ENCODE results near the gene HNRNPU.

Gene HNRNPU

DNA sequence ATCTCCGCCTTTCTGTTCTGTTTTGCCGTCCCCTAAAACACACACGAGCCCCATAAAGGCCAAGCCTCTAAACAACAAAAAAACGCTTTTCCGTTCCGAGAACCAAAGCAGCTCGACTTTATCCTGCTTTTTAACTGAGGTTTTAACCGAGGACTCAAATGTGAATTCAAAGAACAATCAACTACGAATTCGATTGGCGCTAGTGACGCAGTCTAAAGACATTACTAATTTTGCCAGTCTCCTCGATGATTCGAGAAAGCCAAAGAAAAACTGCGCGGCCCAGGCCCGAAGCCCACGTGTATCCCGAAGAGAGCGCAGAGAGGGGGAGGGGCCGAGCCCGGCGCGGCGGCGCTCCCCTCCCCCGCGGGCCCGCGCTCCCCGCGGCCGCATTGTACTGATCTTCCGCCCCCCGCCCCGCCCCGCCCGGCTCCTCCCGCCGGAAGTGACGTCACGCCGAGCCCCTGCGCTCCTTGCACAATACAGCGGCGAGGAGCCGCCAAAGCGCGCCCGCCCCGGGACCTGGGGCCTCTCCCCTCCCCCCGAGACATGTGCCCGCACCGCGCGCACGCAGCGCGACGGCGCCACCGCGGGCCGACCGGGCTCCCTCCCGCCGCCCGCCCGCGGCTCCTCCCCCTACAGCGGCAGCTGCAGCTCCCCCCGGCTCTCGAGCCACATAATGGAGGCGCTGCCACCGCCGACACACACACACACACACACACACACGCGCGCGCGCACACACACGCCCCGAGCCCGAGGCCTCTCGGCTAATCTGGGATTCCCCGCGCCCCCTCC, 1.4 kb downstream of the HNRNPU start:
- DNase-seq (ENCODE audit: low spot score): peak; percentile 94

DNA sequence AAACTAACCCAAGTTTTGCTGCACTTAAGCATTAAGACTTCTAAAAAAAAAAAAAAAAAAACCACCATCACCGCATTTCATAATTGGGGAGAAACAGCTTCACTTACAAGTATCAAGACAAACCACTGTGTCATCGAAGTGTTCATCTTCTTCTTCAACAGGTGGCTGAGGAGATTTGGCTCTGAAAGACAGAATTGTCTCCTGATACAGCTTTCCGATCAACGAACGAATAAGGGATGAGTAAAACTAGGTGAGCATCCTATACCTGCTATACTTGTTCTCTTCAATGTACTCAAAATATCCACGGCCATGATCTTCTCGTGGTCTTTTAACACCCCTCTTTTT, 2.0 kb downstream of the HNRNPU start:
- DNase-seq (ENCODE audit: low spot score): no peak

DNA sequence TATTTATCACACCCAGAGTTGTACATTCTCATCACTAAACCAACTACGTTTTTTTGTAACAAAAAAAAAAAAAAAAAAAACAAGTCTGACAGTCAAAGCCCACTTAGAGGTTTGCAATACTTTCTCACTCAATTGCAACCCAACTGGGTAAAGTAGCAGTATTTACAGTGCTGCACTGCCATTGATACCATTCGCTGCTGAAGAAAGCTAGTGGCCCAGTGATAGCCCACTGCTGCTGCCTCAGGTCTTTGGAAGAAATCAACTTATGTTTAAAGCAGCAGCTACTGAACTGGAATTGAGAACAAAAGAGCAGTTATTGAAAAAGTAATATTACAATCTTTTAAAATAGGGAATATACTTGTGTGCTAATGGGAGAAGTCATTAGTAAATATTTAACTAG, 2.7 kb downstream of the HNRNPU start:
- no peak for DNase-seq (ENCODE audit: low spot score)

DNA sequence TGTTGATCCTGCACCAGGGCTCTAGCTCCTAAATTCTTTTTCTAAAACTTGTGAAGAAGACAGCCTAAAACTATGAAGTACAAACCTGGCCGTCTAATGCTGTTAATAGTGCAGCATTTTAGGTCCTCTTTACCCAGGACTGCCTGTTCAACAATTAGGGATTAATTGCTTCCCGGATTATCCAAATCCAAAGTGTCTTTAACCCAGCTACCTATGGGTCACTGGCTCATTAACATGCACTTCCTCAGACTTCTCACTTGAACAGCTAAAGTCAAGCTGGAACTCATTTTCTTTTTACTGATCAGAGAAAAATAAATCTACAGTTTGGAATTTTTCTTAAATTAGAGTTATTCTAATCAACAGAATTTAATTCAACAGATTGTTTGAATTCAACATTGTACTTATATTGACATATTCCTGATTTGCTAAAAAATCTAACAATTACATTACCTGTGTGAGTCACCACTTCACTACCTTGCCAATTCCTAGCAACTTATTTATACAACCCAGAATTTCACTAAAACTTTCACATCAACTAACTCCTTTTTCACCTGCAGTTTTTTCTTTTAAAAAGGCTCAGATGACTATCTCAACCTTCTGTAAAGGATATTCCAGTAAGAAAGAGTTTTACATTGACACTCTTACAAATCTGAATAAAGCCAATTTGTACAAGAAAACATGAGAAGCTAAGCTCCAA, 3.3 kb downstream of the HNRNPU start:
- DNase-seq (ENCODE audit: low spot score): no peak

DNA sequence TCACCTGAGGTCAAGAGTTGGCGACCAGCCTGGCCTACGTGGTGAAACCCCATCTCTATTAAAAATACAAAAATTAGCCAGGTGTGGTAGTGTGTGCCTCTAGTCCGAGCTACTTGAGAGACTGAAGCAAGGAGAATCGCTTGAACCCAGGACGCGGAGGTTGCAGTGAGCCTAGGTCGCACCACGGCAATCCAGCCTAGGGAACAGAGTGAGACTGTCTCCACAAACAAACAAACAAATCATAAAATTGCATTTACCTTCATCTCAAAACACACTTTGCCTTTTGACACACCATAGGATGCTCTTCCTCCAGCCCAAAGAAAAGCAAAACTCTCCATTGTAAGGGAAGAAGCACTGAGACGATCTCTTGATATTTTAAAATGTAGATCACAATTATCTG, 4.3 kb downstream of the HNRNPU start:
- DNase-seq (ENCODE audit: low spot score): no peak

DNA sequence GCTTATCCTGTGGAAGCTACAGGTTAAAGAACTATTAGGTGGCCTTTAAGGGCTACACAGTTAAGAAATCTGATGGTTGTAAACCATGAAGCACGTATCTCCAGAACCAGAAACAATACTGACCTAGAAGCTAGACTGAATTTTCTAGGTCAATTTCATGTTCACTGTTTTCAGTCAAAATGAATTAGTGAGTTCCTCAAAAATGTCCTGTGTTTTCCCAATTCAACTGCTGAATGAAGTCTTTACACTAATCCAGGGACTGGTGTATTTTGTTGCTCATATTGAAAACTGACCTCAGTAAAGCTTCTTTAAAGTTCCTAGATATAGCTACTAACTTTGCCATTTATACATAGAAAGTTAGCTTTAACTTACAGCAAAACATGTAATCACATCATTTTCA, 6.0 kb downstream of the HNRNPU start:
- DNase-seq (ENCODE audit: low spot score): no peak

DNA sequence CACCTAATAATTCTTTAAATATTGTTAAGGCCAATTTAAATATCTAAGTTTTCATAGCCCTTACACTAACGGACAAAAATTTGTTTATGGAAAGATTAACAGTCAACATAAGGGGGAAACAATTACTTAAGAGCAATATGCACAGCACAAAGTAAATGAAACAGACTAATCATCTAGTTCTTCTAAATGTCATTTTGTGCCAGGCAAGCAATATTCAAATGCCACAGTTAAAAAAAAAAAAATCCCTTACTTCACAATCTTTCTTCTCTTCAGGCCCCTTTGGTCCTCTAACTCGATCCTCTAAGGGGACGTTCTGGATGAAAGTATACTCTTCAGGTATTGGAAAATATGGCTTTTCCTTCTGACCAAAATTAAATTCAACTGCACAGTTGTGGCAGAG, 6.6 kb downstream of the HNRNPU start:
- DNase-seq (ENCODE audit: low spot score): no peak

DNA sequence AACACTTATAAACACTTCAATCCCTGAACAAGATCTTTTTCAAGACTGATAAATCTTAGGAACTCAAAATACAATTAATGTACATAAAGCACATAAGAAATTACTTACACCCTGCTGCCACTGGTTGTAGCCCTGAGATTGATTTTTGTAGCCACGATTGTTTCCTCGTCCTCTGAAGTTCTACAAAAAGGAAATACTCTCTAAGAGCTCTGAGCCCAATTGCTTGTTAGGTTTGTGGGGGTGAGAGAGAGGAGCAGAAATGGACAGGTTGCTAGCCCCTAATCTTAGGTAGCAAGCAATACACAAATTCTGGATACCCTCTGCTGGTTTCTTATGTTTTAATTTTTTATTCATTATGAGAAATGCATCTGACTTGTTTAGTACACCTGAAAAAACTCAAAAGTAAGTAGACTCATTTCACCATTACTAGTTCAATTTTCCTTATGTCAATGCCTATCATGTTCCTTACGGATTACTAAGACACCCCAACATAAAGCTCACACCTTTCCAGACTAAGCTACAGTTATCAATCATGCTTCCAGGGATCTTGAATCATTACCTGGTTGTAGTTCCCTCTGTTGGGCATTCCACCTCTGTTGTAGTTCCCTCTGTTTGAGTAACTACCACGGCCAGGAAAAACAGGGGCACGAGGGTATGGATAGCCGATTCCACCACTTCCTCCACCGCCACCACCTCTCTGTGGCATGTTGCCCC, 9.3 kb downstream of the HNRNPU start:
- no peak for DNase-seq (ENCODE audit: low spot score)

DNA sequence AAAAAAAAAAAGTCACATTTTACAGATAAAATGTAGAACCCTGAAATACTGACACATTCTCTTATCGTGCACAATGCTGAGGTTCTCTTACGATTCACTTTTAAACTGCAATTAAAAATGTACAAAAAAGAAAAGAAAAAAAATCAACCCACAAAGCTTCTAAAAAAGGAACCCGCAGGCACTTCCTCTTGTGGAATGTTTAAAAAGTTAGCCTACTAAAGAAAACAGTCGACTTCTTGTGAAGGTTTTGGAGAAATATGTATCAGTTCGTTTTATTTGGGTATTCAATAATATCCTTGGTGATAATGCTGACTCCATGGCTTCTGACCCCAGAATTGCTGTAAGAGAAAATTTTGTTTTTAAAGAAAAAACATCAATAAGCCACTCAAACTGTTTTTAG, 10.2 kb downstream of the HNRNPU start:
- DNase-seq (ENCODE audit: low spot score): no peak

DNA sequence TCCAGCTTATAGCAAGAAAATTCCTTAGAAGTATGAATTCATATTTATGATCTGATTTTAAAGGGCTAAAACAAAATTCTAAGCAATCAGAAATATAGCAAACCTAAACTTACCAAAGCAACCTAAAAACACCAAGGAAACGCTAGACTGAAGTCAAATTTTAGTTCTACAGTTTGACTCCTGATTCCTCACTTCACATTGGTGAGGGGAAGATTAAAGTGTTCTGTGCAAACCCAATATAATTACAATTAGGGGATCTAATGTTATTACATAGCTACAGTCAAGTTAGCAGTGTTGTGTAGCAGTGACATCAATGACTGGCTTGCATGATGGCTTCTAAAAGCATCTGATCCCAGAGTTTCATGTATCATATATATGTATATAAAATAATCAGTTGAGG, 11.6 kb downstream of the HNRNPU start:
- DNase-seq (ENCODE audit: low spot score): no peak

DNA sequence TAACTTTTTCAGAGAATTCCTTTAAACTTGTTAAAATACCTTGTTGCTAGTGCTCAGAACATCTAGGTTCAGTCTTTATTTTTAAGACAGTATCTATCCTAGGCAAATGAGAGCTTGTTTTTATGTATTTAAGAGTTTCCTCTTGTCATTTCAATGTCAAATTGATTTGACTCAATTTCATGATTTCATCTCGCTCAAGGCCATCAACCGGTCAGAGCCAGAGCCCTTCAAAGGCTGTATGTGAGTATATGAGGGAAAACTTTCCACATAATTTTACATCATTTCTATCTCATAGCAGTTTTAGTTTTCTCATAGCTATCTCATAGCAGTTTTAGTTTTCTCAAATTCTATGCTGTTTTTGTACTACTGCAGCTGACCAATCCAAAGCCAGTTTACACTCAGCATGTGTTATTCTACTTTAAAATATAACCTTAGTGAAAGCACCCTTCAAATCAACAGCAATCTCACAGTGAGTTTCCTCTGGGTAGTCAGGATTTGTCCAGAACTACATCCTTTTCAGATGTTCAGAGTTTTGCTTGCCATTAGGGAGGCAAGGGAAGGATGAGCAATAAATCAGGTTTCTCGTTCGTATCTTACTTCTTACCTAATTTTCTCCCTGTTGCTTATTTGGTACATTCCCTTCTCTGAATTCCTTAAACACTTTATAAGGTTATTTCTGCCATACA, 12.7 kb downstream of the HNRNPU start:
- DNase-seq (ENCODE audit: low spot score): no peak

DNA sequence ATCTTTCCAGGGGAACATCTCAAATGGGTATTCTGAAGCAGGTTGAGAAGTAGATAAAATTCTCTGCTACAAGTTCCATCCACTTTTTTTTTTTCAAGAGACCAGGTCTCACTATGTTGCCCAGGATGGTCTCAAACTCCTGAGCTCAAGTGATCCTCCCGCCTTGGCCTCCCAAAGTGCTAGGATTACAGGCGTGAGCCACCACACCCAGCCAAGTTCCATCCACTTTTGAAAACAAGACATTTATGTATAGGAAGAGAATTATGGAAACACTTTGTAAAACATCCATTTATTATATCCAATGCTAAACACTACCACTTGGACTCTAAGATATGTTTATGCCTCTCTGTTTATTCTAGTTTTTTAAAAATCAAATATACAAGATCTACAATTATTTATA, 13.4 kb downstream of the HNRNPU start:
- DNase-seq (ENCODE audit: low spot score): no peak

DNA sequence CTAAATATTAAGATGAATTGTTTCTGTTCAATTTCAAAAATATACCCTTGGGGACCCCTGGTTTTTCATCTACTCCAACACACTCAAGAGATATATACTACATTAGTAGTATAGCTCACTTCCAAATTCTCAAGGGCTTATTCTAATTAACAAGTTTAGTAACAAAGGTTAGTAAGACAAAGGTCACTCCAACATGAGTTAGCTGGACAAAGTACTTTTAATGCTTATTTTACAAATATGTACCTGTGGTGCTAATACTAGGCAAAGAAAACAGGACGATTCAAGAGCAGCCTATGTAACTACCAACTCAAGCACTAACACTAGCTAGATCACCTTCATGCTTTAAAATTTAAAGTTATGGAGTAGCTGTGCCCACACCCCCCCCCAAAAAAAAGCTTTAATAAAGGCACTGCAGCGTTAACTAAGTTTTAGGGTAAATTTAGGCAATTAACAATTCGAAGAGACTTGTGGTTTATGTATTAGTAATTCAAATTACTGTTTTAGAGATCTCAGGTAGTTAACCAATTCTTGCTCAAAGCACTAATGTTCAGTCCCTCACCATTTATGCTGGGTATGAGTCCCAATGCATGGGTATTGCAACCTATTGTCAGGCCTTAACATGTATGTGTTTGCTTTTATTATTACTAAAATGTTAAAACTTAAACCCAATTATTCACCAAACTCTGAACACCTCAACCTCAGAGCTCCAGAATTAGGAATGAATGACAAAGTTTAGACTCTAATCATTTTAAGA, 14.1 kb downstream of the HNRNPU start:
- no peak for DNase-seq (ENCODE audit: low spot score)

DNA sequence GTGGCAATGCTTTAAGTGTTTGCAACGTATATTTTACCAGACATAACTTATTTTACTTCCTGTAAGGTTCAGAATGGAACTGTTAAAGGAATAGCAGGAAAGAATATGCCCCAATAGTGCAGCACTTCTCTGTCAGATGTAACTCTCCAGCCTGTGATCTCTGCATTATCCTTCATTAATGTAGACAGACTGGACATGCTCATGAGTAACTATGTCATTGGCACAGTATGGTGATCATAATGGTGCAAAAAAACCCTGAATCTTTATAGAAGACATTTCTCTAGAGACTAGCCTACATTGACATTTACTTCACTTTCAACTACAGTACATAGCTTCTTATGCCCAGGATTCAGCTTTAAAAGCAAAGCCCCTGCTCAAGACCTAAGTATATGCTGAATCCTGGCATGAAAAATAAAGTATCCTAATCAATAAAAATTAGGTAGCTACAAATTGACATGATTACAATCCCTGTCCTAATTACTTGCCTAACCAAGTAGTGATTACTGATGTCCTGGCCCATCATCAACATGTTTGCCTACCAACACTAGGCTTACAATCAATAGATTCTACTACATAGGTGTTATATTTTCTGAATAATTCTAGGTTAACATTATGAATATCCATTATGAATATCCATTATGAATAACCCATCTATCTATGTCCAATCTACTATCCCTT, 15.0 kb downstream of the HNRNPU start:
- DNase-seq (ENCODE audit: low spot score): no peak

DNA sequence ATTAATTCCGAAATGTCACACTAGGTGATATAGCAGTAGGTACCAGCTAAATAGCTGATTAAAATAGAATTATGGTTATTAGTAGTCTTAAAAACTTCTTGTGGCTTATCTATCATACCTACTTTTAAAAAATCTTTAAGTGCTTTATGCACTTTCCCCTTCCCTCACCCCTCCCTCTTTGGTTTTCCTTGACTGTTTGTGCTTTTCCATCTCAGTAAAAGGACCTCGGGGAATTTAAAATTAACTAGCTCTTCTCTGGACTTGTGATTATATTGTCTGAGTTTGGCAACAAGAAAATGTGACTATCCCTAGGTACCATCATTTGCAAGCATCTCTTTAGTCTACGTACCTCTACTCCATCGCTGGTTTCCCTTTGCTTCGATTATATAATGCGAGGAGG, 17.7 kb downstream of the HNRNPU start:
- DNase-seq (ENCODE audit: low spot score): no peak

DNA sequence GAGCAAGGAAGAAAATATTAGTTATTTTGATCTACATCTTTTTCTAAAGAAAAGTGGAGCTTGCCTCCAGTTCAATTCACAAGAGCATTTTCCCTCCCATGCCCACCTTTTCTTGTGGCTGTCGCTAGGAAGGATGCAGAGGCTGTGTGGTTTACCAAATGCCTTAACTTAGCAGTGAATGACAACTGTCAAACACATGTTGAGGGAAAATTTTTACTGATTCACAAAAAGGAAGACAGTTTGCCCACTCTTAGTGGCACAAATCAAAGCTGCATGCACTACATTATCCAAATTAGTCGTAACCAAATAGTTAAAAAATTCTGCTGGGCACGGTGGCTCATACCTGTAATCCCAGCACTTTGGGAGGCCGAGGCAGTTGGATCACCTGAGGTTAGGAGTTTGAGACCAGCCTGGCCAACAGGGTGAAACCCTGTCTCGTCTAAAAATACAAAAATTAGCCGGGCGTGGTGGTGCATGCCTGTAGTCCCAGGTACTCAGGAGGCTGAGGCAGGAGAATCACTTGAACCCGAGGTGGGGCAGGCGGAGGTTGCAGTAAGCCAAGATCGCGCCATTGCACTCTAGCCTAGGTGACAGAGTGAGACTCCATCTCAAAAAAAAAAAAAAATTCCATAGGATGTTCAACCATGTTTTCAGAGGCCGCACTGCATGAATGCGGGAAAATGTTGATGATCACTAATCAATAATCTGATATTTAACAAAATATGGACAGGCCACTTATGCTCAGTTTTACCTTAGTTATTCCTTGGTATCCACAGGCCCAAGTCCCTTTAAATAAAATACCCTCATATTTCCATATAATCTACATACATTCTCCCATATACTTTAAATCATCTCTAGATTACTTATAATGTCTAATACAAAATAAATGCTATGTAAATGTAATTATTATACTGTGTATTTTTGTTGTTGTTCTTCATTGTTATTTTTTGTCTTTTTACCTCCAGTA, 19.9 kb downstream of the HNRNPU start:
- DNase-seq (ENCODE audit: low spot score): no peak

DNA sequence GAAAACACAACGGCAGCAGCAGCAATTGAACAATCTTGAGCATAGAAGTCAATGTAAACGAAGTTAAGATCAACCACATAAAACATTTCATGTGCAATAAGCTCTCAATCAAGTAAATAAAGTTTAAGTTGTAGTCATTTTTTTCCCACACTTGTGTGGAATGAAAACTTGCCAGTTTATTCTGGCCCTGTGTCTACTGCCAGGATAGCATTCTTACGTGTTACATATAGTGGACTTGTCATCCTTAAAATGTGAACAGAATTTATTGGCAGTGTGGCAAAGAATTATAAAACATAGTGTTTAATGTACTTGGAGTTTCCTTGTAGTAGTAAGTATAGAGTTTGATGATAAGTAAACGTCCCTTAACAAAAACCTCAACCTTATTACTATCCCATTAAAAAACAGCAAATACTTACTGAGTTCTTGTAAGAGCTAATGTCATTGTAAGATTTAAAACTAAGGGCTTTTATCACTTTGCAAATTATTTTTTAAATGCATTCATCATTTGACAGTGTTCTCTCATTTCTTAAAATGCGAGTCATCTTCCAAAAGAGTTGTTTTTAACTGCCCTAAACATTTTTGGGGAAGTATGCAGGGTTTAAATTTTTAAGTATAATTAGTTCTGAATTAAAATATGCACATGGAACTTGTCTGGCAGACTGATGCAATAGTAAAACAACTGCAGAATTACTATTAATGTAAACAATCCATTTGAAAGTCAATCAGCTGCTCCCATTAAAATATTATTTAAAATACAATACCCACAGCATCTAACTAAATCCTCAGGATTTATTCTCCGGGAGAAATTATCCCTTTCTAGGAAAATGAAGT, 21.0 kb downstream of the HNRNPU start:
- DNase-seq (ENCODE audit: low spot score): no peak

DNA sequence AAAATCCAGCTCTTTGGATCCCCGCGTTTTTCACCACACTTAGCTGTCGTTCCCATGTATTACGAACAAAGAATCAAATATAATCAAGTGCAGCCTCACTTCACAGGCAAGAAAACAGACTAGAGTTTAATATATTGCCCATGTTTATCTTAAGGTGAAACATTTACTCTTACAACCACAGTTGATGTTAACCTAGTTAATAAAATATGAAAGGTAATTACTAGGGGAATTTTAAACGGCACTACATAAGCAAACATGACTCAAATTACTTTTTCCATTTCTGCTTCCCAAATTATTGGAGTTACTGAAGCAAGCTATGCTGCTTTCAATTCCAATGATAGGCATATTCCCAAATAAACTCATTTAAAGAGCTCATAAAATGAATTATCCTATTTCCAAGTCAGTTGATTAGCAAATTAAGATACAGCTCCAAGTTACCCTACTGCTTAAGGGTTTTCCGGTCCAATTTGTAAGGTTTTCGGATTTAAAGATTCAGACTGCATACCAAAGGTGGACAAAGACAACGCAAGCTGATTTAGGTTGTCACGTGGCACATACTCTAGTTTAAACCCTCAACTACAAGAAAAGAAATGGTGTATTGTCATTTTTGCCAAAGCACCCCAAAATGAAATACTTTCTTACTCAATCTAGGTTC, 22.9 kb downstream of the HNRNPU start:
- no peak for DNase-seq (ENCODE audit: low spot score)
